GM12864 (cell line): Measurements from ENCODE around the gene PRDM5.

ENCODE experiments used
- DNase-seq: peaks from one replicate; pipeline ENCODE4 v3.0.0-alpha.2; 2011; ENCODE audit warnings: low read depth
- H3K4me3 ChIP-seq: 2 replicates; pipeline ENCODE4 v1.5.1; 2011; ENCODE audit warnings: mild to moderate bottlenecking, low read depth, low read length, control low read depth
- TF ChIP-seq, protein P1 (sequence below): IDR thresholded peaks from 2 replicates; pipeline ENCODE4 v1.5.1; 2011; ENCODE audit warnings: low read depth, mild to moderate bottlenecking, moderate library complexity, low read length, control low read depth, inconsistent platforms; ENCODE audit errors: missing control alignments

Gene PRDM5

GRCh38 chr4:120850018-120850599 lies 72.4 kb downstream of the PRDM5 start:
- no peak for DNase-seq
- H3K4me3 ChIP-seq, result no peak overlapping the region
- TF ChIP-seq, protein P1, sequence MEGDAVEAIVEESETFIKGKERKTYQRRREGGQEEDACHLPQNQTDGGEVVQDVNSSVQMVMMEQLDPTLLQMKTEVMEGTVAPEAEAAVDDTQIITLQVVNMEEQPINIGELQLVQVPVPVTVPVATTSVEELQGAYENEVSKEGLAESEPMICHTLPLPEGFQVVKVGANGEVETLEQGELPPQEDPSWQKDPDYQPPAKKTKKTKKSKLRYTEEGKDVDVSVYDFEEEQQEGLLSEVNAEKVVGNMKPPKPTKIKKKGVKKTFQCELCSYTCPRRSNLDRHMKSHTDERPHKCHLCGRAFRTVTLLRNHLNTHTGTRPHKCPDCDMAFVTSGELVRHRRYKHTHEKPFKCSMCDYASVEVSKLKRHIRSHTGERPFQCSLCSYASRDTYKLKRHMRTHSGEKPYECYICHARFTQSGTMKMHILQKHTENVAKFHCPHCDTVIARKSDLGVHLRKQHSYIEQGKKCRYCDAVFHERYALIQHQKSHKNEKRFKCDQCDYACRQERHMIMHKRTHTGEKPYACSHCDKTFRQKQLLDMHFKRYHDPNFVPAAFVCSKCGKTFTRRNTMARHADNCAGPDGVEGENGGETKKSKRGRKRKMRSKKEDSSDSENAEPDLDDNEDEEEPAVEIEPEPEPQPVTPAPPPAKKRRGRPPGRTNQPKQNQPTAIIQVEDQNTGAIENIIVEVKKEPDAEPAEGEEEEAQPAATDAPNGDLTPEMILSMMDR, result no peak

GRCh38 chr4:120847019-120847582 lies 75.4 kb downstream of the PRDM5 start:
- H3K4me3 ChIP-seq, result no peak overlapping the region
- no peak for DNase-seq
- TF ChIP-seq, protein P1, result no peak

DNA sequence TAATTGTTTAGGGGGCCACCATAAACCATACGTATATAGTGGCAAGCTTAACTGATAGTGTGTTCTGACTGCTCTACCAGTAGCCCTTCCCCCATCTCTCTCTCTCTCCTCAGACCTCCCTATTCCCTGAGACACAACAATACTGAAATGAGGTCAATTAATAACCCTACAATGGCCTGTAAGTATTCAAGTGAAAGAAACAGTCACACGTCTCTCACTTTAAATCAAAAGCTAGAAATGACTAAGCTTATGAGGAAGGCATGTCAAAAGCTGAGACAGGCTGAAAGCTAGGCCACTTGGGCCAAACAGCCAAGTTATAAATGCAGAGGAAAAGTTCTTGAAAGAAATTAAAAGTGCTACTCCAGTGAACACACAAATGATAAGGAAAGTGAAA lies 78.0 kb downstream of the PRDM5 start:
- H3K4me3 ChIP-seq, result no peak overlapping the region
- TF ChIP-seq, protein P1, result no peak
- DNase-seq, result peak; percentile 18

- TF ChIP-seq, protein P1, result peak; percentile 21
- H3K4me3 ChIP-seq, result no peak overlapping the region
- no peak for DNase-seq
These were observed 78.5 kb downstream of the PRDM5 start for GRCh38 chr4:120843849-120844527.

DNA sequence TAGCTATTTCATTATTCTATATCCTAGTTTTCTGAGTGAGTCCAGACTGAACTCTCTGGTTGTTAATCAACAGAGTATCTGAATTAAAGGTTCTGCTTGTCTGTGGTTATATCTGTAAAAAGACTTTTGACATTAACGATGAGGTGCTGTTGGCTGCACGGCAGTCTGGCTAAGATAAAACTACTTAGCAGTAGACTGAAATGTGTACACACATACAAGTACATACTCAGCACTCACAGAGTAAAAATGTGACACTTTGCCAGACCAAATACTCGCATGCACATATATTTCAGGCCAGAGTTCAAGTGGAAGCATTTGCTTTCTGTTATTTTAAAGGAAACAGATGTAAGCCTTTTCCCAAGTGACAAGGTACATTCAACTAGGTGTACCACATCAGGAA lies 80.5 kb downstream of the PRDM5 start:
- H3K4me3 ChIP-seq, result no peak overlapping the region
- TF ChIP-seq, protein P1, result no peak
- DNase-seq, result no peak

DNA sequence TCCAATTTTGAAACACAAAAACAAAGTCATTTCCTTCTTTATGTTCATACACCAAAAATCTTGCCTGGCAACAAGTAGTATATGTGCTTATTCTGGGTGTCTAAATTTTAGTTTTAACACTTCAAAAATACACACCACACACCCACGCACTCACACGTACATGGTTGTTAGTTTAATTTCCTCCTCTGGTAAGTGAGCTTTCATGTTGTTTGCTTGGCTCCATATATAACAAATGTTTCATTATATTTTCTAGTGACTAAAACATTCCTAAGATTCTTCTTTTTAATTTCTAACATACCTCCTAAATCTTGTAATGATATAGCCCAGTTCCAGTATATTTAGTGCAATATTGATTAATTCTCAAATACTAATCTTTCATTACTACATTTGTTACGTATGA lies 80.9 kb downstream of the PRDM5 start:
- TF ChIP-seq, protein P1, result no peak
- H3K4me3 ChIP-seq, result no peak overlapping the region
- DNase-seq, result no peak
